Activated T-cell treated with anti-CD3 and anti-CD28 coated beads, Interleukin-2, amount 50 U/mL, for 24 hours (primary cell): Measurements from ENCODE around the gene CCDC116.
A peak's percentile ranks its signal among the peaks of the same experiment; 100 is the strongest.
"Not testable (repeated sequence)": the region's sequence is repeated elsewhere in the genome, so short reads cannot be mapped to it uniquely, and the experiment has no call there.

Experiments used
- DNase-seq: peaks from one replicate; pipeline ENCODE4 v3.0.0-alpha.2; 2020
- H3K27ac Mint-ChIP-seq: 2 replicates; pipeline ENCODE4 v1.8.0; 2020; ENCODE audit warnings: mild to moderate bottlenecking, mixed read lengths
- H3K27me3 Mint-ChIP-seq: 2 replicates; pipeline ENCODE4 v1.8.0; 2020; ENCODE audit warnings: mixed read lengths
- H3K36me3 Mint-ChIP-seq: 2 replicates; pipeline ENCODE4 v1.8.0; 2020; ENCODE audit warnings: low read depth, mixed read lengths
- H3K4me1 Mint-ChIP-seq: 2 replicates; pipeline ENCODE4 v1.8.0; 2020; ENCODE audit warnings: low read depth, mixed read lengths
- H3K4me3 Mint-ChIP-seq: 2 replicates; pipeline ENCODE4 v1.8.0; 2020; ENCODE audit warnings: mild to moderate bottlenecking, moderate library complexity, mixed read lengths
- H3K9me3 Mint-ChIP-seq: 2 replicates; pipeline ENCODE4 v1.8.0; 2020; ENCODE audit warnings: mixed read lengths

CCDC116 gene

GRCh38 chr22:21669026-21669425, 36.5 kb downstream of the CCDC116 start:
- Mint-ChIP-seq H3K36me3 (peaks cover 57% of the 10 kb centered on the region), H3K4me3 (no peak overlapping the region), H3K27ac (no peak overlapping the region), H3K4me1 (peaks cover 34% of the 10 kb centered on the region), H3K27me3 (no peaks in the 10 kb centered on the region), H3K9me3 (no peaks in the 10 kb centered on the region)
- DNase-seq: no peak

GRCh38 chr22:21672107-21672629, 39.6 kb downstream of the CCDC116 start:
- H3K27me3 Mint-ChIP-seq: no peaks in the 10 kb centered on the region
- H3K36me3 Mint-ChIP-seq: peaks cover 78% of the 10 kb centered on the region
- H3K27ac Mint-ChIP-seq: no peak overlapping the region
- no peak for DNase-seq
- no peaks in the 10 kb centered on the region for H3K9me3 Mint-ChIP-seq
- H3K4me1 Mint-ChIP-seq: peaks cover 18% of the 10 kb centered on the region
- no peak overlapping the region for H3K4me3 Mint-ChIP-seq

- Mint-ChIP-seq H3K36me3 (peaks cover 92% of the 10 kb centered on the region), H3K4me3 (no peak overlapping the region), H3K27ac (peak overlapping the region; percentile 34), H3K4me1 (peaks cover 11% of the 10 kb centered on the region), H3K9me3 (no peaks in the 10 kb centered on the region), H3K27me3 (no peaks in the 10 kb centered on the region)
- DNase-seq: no peak
These were observed 41.2 kb downstream of the CCDC116 start for GRCh38 chr22:21673534-21674321.

GRCh38 chr22:21674638-21675245, 42.2 kb downstream of the CCDC116 start:
- Mint-ChIP-seq H3K27ac (no peak overlapping the region), H3K36me3 (peaks cover 84% of the 10 kb centered on the region), H3K4me1 (peaks cover 6% of the 10 kb centered on the region), H3K9me3 (no peaks in the 10 kb centered on the region), H3K27me3 (no peaks in the 10 kb centered on the region), H3K4me3 (no peak overlapping the region)
- no peak for DNase-seq

- no peak overlapping the region for H3K4me3 Mint-ChIP-seq
- no peaks in the 10 kb centered on the region for H3K9me3 Mint-ChIP-seq
- H3K36me3 Mint-ChIP-seq: peaks cover 80% of the 10 kb centered on the region
- peak overlapping the region; percentile 40 for H3K27ac Mint-ChIP-seq
- H3K27me3 Mint-ChIP-seq: no peaks in the 10 kb centered on the region
- DNase-seq: no peak
- peaks cover 8% of the 10 kb centered on the region for H3K4me1 Mint-ChIP-seq
These were observed 45.3 kb downstream of the CCDC116 start for GRCh38 chr22:21677606-21678443.

- H3K9me3 Mint-ChIP-seq, DNase-seq, H3K4me1 Mint-ChIP-seq, H3K27ac Mint-ChIP-seq, H3K4me3 Mint-ChIP-seq, H3K27me3 Mint-ChIP-seq: not testable (repeated sequence)
- H3K36me3 Mint-ChIP-seq: peaks cover 77% of the 10 kb centered on the region
These were observed 46.3 kb downstream of the CCDC116 start for GRCh38 chr22:21678842-21679241.

- Mint-ChIP-seq H3K27ac (no peak overlapping the region), H3K36me3 (peaks cover 72% of the 10 kb centered on the region), H3K27me3 (no peaks in the 10 kb centered on the region), H3K9me3 (no peaks in the 10 kb centered on the region), H3K4me1 (peaks cover 8% of the 10 kb centered on the region), H3K4me3 (no peak overlapping the region)
- no peak for DNase-seq
These were observed 46.8 kb downstream of the CCDC116 start for GRCh38 chr22:21679383-21679782.

GRCh38 chr22:21680830-21681565, 48.4 kb downstream of the CCDC116 start:
- no peak for DNase-seq
- no peak overlapping the region for H3K4me3 Mint-ChIP-seq
- peaks cover 71% of the 10 kb centered on the region for H3K36me3 Mint-ChIP-seq
- H3K9me3 Mint-ChIP-seq: no peaks in the 10 kb centered on the region
- H3K27ac Mint-ChIP-seq: peak overlapping the region; percentile 47
- peaks cover 8% of the 10 kb centered on the region for H3K4me1 Mint-ChIP-seq
- no peaks in the 10 kb centered on the region for H3K27me3 Mint-ChIP-seq

GRCh38 chr22:21681566-21682370, 49.2 kb downstream of the CCDC116 start:
- no peak overlapping the region for H3K4me3 Mint-ChIP-seq
- peak overlapping the region; percentile 47 for H3K27ac Mint-ChIP-seq
- H3K4me1 Mint-ChIP-seq: peaks cover 8% of the 10 kb centered on the region
- no peak for DNase-seq
- peaks cover 70% of the 10 kb centered on the region for H3K36me3 Mint-ChIP-seq
- H3K27me3 Mint-ChIP-seq: no peaks in the 10 kb centered on the region
- no peaks in the 10 kb centered on the region for H3K9me3 Mint-ChIP-seq

GRCh38 chr22:21682385-21683175, 50.0 kb downstream of the CCDC116 start:
- no peak for DNase-seq
- Mint-ChIP-seq H3K9me3 (no peaks in the 10 kb centered on the region), H3K27ac (peak overlapping the region; percentile 47), H3K27me3 (no peaks in the 10 kb centered on the region), H3K4me3 (no peak overlapping the region), H3K4me1 (peaks cover 8% of the 10 kb centered on the region), H3K36me3 (peaks cover 71% of the 10 kb centered on the region)

- H3K9me3 Mint-ChIP-seq: no peaks in the 10 kb centered on the region
- peaks cover 71% of the 10 kb centered on the region for H3K36me3 Mint-ChIP-seq
- H3K4me3 Mint-ChIP-seq: no peak overlapping the region
- no peaks in the 10 kb centered on the region for H3K27me3 Mint-ChIP-seq
- H3K27ac Mint-ChIP-seq: peak overlapping the region; percentile 3
- peaks cover 7% of the 10 kb centered on the region for H3K4me1 Mint-ChIP-seq
- no peak for DNase-seq
These were observed 50.8 kb downstream of the CCDC116 start for GRCh38 chr22:21683401-21683811.

GRCh38 chr22:21684492-21685163, 52.1 kb downstream of the CCDC116 start:
- Mint-ChIP-seq H3K27me3 (no peaks in the 10 kb centered on the region), H3K4me1 (peaks cover 17% of the 10 kb centered on the region), H3K27ac (peak overlapping the region; percentile 44), H3K9me3 (no peaks in the 10 kb centered on the region), H3K36me3 (peaks cover 80% of the 10 kb centered on the region), H3K4me3 (no peak overlapping the region)
- DNase-seq: no peak
